ENCODE measurements around the gene TPRA1.
"Not testable (repeated sequence)": the region's sequence is repeated elsewhere in the genome, so short reads cannot be mapped to it uniquely, and the experiment has no call there.

The TPRA1 gene

DNA sequence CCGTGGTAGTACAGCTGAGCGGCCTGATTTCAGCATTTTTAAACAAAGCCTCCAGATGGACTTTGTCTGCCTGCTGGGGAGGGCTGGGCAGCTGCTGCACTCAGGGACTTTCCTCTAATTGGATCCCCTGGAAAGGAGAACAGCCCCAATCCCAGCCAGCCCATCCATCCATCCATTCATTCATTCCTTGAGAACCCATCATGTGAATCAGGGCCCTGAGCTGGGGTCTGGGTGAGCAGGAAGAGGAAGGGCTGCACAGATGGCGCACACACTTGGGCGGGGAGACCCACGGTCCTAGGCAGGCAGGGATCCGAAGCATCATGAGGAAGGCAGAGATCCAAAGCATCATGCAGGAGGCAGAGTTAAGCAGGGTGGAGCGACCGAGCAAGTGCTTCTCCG, 45.7 kb downstream of the TPRA1 start:
- intact Hi-C loops (cut with DNase I), result loop anchor here (5.0 kb wide), 4 partner anchors 88 to 1023 kb away; partner anchors contain the start of gene CHST13
- DNase-seq, result peak in 1 of 10 donors; percentile 85

DNA sequence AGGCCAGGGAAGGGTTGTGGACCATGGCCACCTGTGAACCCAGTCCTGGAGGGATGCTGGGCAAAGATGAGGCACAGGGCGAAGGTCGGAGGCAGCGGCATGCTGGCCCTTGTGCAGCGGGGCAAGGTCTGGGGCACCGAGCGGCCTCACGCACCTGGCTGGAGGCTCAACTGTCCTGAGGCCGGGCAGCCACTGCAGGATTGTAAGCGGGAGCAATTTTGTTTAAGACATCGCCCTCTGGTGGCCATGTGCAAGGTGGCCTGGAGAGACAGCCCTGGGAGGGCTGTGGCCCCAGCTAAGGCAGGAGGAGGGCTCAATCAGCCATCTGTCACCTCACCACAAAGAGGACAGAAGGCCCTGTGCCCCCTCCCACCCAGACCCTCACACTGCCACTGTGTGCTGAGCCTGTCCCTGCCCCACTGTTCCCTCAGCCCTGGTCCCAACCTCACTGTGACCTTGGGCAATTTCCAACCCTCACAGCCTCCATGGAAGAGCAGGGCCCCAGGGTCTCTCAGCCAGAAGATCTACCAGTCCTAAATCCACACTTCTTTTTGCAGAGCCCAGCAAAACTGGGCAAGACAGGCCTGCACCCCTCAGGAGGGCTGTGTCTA, 46.2 kb downstream of the TPRA1 start:
- intact Hi-C loops (cut with DNase I), result loop anchor here (5.0 kb wide), 2 partner anchors 87 to 867 kb away; no protein-coding TSS in a partner anchor

DNA sequence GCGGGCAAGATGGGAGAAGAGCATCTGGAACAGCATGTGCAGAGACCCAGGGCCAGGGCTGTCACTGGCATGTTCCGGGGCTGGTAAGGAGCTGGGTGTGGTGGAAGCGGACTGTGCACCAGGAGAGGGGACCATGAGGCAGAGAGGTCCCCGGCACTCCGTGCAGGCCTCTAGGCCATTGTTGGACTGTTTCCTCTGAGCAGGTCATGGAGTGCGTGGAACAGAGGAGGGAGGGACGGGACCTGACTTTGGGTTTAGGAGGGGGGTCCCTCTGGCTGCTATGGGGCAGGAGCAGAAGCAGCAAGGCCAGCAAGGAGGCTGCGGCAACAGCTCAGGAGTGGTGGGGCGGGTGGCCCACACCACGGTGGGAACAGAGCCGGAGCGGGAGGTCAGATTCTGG, 47.1 kb downstream of the TPRA1 start:
- peak in 1 of 10 donors; percentile 65 for DNase-seq
- intact Hi-C loops (cut with DNase I), result loop anchor here (5.0 kb wide), 2 partner anchors 86 to 866 kb away; no protein-coding TSS in a partner anchor

More for the DNA sequence above, 46.2 kb downstream of the TPRA1 start:
- DNase-seq, result peak in 8 of 10 donors; percentile 63 to 94 (median 76)

DNA sequence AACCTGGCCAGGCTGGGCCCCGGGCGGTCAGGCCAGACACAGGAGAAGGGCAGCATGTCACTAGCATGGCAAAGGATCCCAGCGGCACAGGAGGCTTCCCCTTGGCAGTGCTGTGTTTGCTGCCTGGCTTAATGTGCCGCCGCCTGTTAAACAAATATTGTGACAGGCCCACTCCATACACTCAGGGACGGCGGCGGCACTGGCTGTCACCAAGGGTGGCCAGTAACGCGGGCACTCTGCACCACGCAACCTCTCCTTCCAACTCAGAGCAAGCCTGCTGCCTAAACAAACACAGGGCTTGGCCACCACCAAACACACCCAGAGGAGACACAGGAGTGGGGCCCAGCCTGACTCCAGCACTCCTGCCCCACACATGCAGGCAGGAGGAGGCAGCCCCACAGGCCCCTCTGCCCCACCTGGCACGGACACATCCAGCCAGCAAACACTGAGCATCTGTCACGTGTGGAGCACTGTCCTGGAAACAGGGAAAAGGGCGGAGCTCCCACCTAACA, 48.0 kb downstream of the TPRA1 start:
- DNase-seq, result peak in 1 of 10 donors; percentile 65
- intact Hi-C loops (cut with DNase I), result loop anchor here (5.0 kb wide), 2 partner anchors 85 to 865 kb away; no protein-coding TSS in a partner anchor

DNA sequence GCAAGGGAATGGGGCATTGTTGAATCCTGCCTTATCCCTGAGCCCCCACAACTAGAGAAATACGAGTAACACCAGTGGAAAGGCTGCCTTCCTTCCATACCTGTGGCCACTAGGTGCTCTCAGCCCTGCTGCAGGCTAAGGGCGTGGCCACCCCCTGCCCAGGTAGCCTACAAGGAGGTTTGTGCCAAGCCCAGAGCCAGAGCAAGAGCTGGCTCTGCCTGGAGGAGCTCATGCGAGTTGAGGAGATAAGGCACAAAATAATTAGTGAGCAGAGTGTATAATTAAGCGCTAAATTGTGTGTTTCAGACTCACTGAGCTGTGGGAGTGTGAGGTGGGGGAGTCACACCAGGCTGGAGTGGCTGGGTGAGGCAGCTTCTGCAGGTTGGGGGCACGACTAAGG, 49.2 kb downstream of the TPRA1 start:
- no peak for DNase-seq
- intact Hi-C loops (cut with DNase I), result loop anchor here (5.0 kb wide), 2 partner anchors 84 to 864 kb away; no protein-coding TSS in a partner anchor

DNA sequence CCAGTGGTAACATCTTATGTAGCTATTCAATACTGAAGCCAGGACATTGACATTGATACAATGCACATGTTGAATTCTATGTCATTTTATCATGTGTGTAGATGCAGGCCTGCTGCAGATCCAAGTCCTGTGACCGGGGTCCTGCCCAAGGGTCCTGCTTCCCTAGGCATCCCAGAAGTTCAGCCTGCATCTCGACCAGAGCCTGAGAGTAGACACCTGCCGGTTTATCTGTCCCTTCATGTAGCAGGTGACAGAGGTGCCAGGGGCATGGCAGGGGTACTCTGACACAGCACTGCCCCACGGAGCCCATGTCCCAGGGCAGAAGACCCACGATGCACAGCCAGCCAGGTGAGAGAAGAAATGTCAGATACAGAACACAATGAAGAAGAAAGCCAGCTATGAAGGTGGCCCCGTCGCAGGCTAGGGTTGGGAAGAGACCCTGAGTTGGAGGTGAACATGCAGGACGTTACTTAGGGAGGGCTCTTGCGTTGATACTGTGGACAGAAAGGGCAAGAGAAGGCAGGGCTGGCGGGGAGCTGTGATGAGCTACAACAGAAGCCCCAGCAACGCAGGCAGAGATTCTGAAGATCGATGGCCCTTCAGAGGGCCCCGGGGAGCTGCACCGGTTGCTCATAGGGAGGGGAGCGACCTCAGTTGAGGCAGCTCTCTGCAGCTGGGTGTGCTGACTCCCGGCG, 51.0 kb downstream of the TPRA1 start:
- DNase-seq, result no peak

DNA sequence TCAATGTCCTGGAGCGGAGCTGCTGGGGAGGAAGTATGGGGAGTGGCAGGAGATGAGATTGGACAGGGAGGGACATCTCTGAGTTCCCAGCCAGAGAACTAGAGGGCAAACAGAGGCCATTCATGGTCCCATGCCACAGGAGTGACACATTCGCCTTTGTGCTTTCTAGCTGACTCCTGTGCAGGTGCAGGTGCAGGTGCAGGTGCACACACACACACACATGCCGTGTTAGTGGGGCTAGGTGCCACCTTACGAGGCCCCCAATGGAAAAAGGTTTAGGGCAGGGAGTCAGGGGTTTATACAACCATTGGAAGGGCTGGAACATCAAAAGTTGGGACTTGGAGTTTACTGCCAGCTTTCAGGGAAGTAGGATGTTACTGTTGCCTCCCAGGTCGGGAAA, 52.0 kb downstream of the TPRA1 start:
- DNase-seq, result no peak
- intact Hi-C loops (cut with DNase I), result no loop called here

More for the DNA sequence above, 51.0 kb downstream of the TPRA1 start:
- intact Hi-C loops (cut with DNase I), result loop anchor here (5.0 kb wide), 2 partner anchors 82 to 862 kb away; no protein-coding TSS in a partner anchor

DNA sequence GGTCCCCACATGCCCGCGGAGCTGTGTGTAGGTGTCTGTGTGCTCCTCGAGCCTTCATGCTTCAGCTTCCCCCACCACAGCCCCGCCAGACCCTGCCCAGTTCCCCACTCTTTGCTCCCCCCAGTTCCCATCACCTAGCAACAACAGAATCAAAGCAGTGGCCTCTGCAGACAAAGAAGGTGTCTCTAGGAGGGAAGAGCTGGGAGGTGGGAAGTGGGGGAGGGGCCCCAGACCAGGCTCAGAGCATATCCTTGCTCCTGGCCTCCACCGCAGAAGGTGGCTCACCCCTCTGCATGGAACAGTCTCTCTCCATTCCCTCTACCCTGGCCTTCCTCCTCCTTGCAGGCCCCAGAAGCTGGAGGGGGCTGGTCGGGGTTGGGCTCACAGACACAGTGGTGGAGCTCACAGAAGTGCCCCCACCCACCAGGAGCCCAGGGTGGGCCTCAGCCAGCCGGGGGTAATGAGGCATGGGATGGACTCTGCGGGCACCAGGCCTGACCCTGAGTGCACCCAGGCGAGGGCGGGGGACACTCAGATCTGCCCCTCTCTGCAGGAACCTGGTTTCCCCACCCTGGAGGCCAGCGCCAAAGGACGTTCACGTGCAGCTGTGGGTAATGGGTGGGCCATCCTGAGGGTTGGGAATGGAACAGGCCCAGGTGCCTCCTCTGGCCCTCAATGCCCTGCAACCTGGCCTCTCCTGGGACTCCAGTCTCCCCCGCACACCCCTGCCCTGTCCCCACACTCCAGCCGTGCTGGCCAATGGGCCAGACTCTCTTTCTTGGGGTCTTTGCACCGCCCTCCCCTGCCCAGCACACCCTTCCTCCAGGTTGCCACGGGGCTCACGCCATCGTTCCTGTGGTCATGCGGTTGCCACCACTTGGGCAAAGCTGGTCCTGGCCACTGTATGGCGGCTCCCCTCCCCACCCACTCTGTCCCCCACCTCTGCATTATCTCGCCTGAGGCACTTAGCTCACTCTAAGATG, 53.4 kb downstream of the TPRA1 start:
- intact Hi-C loops (cut with DNase I), result no loop called here
- no peak for DNase-seq

DNA sequence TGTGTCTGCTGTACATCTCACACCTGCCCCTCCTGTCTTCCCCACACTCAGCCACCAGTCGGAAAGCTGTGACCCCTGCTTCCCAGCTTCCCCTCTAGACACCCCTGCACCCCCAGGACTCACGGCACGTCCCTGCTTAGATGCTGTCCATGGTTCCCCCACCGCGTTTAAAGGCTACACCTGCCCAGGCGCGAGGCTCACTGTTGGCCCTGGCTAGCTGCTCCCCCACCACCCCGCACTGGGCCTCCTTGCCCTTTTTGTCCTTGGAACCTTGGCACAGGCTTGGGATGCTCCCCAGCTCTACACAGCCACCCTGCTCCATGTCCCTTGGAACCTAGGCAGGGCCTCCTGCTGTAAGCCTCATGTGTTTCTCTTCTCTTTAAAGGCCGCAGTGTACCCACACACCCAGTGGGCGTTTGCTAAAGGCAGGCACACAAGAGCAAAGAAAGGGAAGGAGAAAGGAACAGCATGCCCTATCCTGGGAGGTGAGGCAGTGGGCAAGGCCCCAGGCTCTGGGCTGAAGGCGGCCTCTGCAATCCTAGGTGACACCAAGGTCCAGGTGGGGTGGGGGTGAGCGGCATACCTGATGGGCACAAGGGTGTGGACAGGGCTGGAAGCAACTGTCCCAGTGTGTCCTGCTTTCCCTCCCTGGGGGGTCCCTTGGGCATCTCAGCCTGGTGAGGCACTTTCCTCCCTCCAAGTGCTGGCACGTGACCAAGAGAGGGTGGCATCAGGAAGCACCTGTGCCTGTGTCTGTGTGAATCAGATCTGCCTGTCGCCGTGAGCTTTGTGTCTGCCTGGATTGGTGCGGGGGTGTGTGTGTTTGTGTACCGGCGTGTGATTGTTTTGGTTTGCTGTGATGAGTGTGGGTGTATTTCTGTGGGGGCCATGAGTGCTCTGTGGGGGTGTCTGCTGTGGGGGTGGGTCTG, 54.4 kb downstream of the TPRA1 start:
- DNase-seq, result peak in 6 of 10 donors; percentile 55 to 92 (median 80)
- intact Hi-C loops (cut with DNase I), result no loop called here

DNA sequence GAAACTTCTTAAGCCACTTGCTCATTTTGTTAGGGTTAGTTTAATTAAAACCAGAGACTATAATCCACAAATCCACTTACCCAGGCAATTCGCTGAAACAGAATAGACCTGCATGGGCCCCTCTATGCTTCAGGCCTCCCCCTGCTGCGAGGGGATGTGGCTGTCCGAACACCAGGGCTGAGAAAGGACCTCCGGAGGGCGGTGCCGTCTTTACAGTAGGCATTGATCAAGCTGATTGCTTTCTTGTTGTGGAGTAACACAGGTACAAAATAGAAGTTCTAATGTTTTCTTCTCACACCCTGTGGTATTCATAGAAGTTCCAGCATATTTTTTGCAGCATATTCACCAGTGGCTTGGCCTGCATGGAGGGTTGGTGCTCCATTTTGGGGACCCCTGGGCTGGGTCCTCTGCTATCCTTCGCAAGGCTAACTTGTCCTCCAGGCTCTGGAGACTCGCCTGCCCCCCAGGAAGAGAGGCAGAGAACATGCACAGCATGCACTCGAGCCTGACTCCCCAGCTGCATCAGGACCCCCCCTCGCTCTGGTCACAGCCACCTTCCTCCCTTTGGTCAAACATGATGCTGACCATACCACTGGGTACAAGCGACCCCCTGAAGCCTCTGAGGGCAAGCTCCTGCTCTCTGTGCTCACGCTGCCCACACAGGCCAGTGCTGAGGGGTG, 55.3 kb downstream of the TPRA1 start:
- intact Hi-C loops (cut with DNase I), result no loop called here
- DNase-seq, result no peak

DNA sequence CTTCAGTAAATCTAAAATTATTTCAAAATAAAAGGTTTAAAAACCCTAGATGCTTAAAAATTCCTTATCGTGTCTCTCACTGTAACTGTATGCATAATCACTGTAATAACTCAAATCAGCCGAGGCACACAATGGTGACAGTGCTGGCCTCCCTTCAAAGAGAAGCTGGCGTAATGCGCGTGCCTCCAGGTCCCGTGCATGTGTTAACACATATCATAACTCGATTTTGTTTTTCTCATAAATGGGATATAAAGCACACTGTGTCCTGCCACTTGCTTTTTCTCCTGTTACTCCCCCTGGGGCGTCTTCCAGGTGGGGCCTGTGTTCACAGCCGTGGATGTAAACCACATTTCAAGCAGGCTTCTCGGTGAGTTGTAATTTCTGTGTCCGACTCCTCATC, 56.0 kb downstream of the TPRA1 start:
- no peak for DNase-seq
- intact Hi-C loops (cut with DNase I), result no loop called here

DNA sequence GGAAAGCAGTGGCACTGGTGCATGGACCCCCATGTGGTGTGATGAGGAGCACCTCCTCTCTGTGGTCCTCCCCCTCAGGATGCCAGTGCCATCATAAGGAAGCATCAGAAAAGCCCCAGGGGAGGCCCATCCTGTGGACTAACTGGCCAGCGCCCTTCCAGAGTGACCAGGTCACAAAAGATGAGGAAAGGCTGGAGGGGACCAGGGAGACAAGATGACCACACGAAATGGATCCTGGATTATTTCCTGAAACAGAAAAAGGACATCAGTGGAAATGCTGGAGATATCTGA, 56.4 kb downstream of the TPRA1 start:
- intact Hi-C loops (cut with DNase I), result no loop called here
- no peak for DNase-seq

DNA sequence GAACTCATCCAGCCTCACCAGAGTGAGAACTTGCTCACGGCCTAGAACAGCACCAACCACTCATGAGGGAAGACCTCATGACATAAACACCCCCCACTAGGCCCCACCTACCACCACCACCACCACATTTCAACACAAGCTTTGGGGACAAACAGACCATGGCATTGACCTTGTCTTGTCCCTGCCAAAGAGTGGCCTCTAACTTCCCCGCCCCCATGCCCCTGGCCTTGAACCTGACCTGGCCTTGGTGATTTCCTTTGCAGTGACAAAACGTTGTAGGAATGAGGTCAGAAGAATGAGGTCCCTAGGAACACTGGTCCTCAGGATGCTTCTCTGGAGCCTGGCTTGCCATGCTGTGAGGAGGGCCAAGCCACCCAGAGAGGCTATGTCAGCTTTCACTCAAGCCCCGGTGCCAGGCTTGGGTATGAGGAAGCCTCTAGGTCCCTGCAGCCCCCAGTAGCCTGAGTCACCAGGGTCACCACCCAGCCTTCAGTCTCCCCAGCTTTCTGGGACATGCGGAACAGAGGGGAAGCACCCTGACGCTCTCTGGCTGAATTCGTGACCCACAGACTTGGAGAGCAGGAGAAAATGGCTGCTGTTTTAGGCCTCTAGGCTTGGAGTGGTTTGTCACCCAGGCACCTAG, 57.9 kb downstream of the TPRA1 start:
- intact Hi-C loops (cut with DNase I), result no loop called here
- no peak for DNase-seq

DNA sequence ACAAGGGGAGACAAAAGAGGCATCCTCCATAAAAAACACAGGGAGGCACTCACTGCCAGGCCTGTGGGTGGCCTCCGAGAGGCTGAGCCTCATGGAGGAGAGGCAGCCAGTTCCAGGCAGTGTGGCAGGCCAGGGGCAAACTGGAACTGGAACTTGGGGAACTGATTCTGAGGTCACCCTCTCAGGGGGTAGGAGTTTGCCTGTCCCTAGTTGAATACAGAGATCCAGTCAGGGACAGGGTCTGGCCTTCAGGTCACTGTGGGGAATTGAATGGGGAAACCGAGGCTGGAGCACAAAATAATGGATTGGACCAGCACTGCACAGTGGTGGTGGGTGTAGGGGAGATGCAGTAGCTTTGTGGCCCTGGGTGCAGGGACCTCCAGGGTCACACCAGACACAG, 58.7 kb downstream of the TPRA1 start:
- intact Hi-C loops (cut with DNase I), result no loop called here
- no peak for DNase-seq

DNA sequence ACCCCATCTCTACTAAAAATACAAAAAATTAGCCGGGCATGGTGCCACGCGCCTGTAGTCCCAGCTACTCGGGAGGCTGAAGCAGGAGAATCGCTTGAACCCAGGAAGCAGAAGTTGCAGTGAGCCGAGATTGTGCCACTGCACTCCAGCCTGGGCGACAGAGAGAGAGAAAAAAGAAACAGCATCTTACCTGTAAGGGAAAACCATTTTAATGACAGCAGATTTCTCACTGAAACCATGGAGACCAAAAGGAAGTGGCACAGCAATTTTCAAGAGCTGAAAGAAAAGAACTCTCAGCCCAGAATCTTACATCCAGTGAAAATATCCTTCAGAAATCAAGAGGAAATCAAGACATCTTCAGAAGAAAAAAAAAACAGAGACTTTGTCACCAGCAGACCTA, 59.7 kb downstream of the TPRA1 start:
- intact Hi-C loops (cut with DNase I); DNase-seq: not testable (repeated sequence)

DNA sequence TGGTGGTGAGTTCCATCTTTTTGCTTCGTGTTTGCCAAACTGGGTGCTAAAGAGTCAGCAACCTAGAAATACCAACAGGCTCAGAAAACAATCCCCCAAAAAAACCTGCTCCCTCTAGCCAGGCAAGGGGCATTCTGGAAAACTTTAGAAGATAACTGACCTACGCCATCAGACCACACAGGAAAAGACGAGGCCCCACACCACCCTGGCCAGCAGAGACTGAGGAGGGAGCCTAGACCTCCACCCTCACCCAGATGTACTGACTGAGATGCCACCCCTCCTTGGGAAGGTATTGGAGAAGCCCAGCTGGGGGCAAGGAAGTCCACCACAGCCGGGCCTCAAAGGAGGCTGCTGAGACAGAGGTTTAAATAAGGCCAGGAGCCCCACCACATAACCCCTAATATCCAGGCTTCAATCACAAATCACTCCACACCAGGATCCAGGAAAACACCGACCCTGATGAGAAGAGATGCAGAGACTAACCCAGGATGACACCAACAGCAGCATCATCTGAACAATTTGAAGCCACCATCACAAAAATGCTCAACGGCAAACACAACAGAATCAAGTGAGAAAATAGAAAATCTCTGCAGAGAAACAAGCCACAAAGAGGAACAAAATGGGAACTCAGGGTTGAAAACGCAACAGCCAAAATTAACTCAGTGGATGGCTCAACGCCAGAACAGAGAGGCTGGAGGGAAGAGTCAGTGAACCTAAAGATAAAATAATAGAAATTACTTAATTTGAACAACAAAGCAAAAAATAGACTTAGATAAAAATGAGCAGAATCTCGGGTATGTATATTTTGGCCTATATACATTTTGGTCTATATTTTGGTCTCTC, 61.0 kb downstream of the TPRA1 start:
- intact Hi-C loops (cut with DNase I), result no loop called here
- no peak for DNase-seq

DNA sequence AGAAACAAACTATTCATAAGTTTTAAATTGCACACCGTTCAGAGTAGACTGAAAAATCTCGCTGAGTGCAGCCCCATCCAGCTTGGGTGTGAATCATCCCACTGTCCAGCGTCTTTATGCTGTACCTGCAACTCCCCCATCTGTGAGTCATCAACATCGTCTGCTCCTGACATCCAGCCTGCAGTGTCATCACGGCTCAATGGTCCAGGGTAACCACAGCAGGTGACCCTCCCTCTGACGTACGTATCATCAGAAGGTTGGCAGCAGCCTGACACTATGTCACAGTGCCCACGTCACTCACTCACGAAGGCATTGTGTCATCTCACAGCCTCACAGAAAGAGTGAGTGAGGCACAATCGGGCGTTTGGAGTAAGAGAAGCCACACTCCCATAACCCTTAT, 65.2 kb downstream of the TPRA1 start:
- no peak for DNase-seq
- intact Hi-C loops (cut with DNase I), result no loop called here
